CD4-positive, alpha-beta T cell (primary cell): ENCODE measurements around the gene L3HYPDH. TPM values are rescaled to one million over a fixed set of nuclear protein-coding genes. Genes with fewer than 3 reads are reported as not detected.

Source experiments
- ATAC-seq: fragments of 200-7000 bp; cut with Tn5 transposase; one replicate; pipeline ENCODE4 v1.10.0; 2022; ENCODE audit warnings: mild to moderate bottlenecking; ENCODE audit not compliant: poor library complexity
- CTCF ChIA-PET: fragments of 350-600 bp; sonication (Branson Sonifier 250); formaldehyde crosslinking; loops from one replicate; lab custom pipeline; 2021; ENCODE audit warnings: antibody characterized with exemption, inconsistent platforms; lab: Charles Lee
- POLR2A ChIA-PET: fragments of 350-600 bp; sonication (Branson Sonifier 250); formaldehyde crosslinking; loops from one replicate; lab custom pipeline; 2021; ENCODE audit warnings: antibody characterized with exemption, inconsistent platforms; lab: Charles Lee
- DNase-seq, 14 experiments: peaks; one replicate each; pipeline ENCODE4 v3.0.0-alpha.2; 2013 to 2020; ENCODE audit warnings: mixed read lengths in 2 of 14
- H3K27ac ChIP-seq, 2 donors: one replicate each; pipeline versions ENCODE4 v1.5.1 to v1.7.0; 2013; ENCODE audit warnings: low read length in 2 of 2, low read depth in 1 of 2, mild to moderate bottlenecking in 1 of 2
- H3K27me3 ChIP-seq, 2 experiments: 1 replicate in 1 of 2; 2 replicates in 1 of 2; pipeline versions ENCODE4 v1.6.1 to v1.7.0; 2013; ENCODE audit warnings: low read length in 2 of 2, control low read depth in 1 of 2, mild to moderate bottlenecking in 1 of 2, moderate library complexity in 1 of 2; ENCODE audit not compliant: insufficient read depth in 2 of 2, control insufficient read depth in 1 of 2
- H3K36me3 ChIP-seq: one replicate; pipeline ENCODE4 v1.6.1; 2013; ENCODE audit warnings: low read length, control low read depth; ENCODE audit not compliant: insufficient read depth
- H3K4me1 ChIP-seq: one replicate; pipeline ENCODE4 v1.6.1; 2013; ENCODE audit warnings: low read length, control low read depth; ENCODE audit not compliant: insufficient read depth
- H3K4me3 ChIP-seq: one replicate; pipeline ENCODE4 v1.5.1; 2013; ENCODE audit warnings: mild to moderate bottlenecking, low read length, moderate library complexity
- H3K9me3 ChIP-seq, 2 experiments: 1 replicate in 1 of 2; 2 replicates in 1 of 2; pipeline versions ENCODE4 v1.6.1 to v1.7.0; 2013; ENCODE audit warnings: low read length in 2 of 2, mild to moderate bottlenecking in 2 of 2, control low read depth in 1 of 2, moderate library complexity in 1 of 2; ENCODE audit not compliant: control insufficient read depth in 1 of 2, insufficient read depth in 1 of 2
- H3K27ac Mint-ChIP-seq: one replicate; pipeline ENCODE4 v1.8.0; 2020; ENCODE audit warnings: mixed read lengths
- H3K27me3 Mint-ChIP-seq: one replicate; pipeline ENCODE4 v1.8.0; 2021; ENCODE audit warnings: mixed read lengths
- H3K36me3 Mint-ChIP-seq: one replicate; pipeline ENCODE4 v1.8.0; 2021; ENCODE audit warnings: low read depth, mixed read lengths
- H3K4me1 Mint-ChIP-seq: one replicate; pipeline ENCODE4 v1.8.0; 2021; ENCODE audit warnings: low read depth, mixed read lengths
- H3K4me3 Mint-ChIP-seq: one replicate; pipeline ENCODE4 v1.8.0; 2020; ENCODE audit warnings: mild to moderate bottlenecking, mixed read lengths
- H3K9me3 Mint-ChIP-seq: one replicate; pipeline ENCODE4 v1.8.0; 2020; ENCODE audit warnings: mixed read lengths
- CTCF ChIP-seq: fragments of 200-600 bp; IDR thresholded peaks from one replicate; pipeline ENCODE4 v1.8.0; 2022; ENCODE audit warnings: antibody characterized with exemption, mild to moderate bottlenecking
- intact Hi-C, 2 experiments: fragments of 100-400 bp; cut with DNase I in 1 of 2; cut with micrococcal nuclease in 1 of 2; formaldehyde crosslinking; loops; one replicate each; pipeline versions ENCODE4 v1.15.1 to v1.9.0; 2023 to 2025; cut with DNase I, micrococcal nuclease
- total RNA-seq, 174 experiments: library from RNA in 2 of 174; stranded (reverse) in 2 of 174; gene quantifications; one replicate each; pipeline ENCODE4 v1.2.3 and lab custom pipeline; 2021 to 2026

L3HYPDH gene
- total RNA-seq, 2 experiments from 2014 or later: 10.6 to 11.1 TPM

GRCh38 chr14:59507752-59508103, 23.5 kb upstream of the L3HYPDH start:
- H3K27me3 ChIP-seq: peaks cover 4 to 7% of the 10 kb centered on the region in 2 experiments
- no peaks in the 10 kb centered on the region for H3K9me3 ChIP-seq
- Mint-ChIP-seq H3K36me3 (peaks cover 12% of the 10 kb centered on the region), H3K9me3 (no peaks in the 10 kb centered on the region), H3K27ac (no peak overlapping the region), H3K27me3 (peaks cover 6% of the 10 kb centered on the region), H3K4me1 (peaks cover 13% of the 10 kb centered on the region), H3K4me3 (no peak overlapping the region)
- ChIA-PET CTCF (interaction anchor here (1.1 to 1.6 kb wide), 4 partner anchors 10 to 676 kb away, joined by 4 to 9 read pairs (median 6); partner anchors contain the start of gene CCDC175), POLR2A (interaction anchor here (1.5 kb wide), 1 partner anchor 24 kb away, joined by 5 read pairs; the partner anchor contains the start of genes JKAMP and L3HYPDH)
- H3K27ac ChIP-seq: no peak overlapping the region
- TF ChIP-seq CTCF: no peak
- H3K4me3 ChIP-seq: no peak overlapping the region
- intact Hi-C loops: loop anchor here (5.0 kb wide), 3 partner anchors 70 to 680 kb away; partner anchors contain the start of gene CCDC175 (in 1 of the 2)
- H3K4me1 ChIP-seq: no peaks in the 10 kb centered on the region
- DNase-seq: no peak
- ATAC-seq: no peak
- H3K36me3 ChIP-seq: peaks cover 8% of the 10 kb centered on the region

GRCh38 chr14:59507063-59507751, 23.0 kb upstream of the L3HYPDH start:
- ATAC-seq (peak; percentile 87), DNase-seq (peak in 13 of 14 experiments; percentile 11 to 64 (median 32))
- Mint-ChIP-seq H3K36me3 (peaks cover 15% of the 10 kb centered on the region), H3K9me3 (no peaks in the 10 kb centered on the region), H3K4me3 (no peak overlapping the region), H3K27me3 (peaks cover 6% of the 10 kb centered on the region), H3K4me1 (peaks cover 17% of the 10 kb centered on the region), H3K27ac (no peak overlapping the region)
- H3K27me3 ChIP-seq: peaks cover 3 to 7% of the 10 kb centered on the region in 2 experiments
- peaks cover 8% of the 10 kb centered on the region for H3K36me3 ChIP-seq
- H3K4me1 ChIP-seq: no peaks in the 10 kb centered on the region
- TF ChIP-seq CTCF: peak; percentile 71
- CTCF ChIA-PET: interaction anchor here (1.1 to 1.6 kb wide), 4 partner anchors 9 to 677 kb away, joined by 4 to 9 read pairs (median 6); partner anchors contain the start of gene CCDC175
- H3K27ac ChIP-seq: no peak overlapping the region
- no peaks in the 10 kb centered on the region for H3K9me3 ChIP-seq
- H3K4me3 ChIP-seq: no peak overlapping the region
- POLR2A ChIA-PET: interaction anchor here (1.5 kb wide), 1 partner anchor 23 kb away, joined by 5 read pairs; the partner anchor contains the start of genes JKAMP and L3HYPDH
- intact Hi-C loops: loop anchor here (5.0 kb wide), 3 partner anchors 70 to 680 kb away; partner anchors contain the start of gene CCDC175 (in 1 of the 2)

GRCh38 chr14:59503256-59503655, 19.0 kb upstream of the L3HYPDH start:
- Mint-ChIP-seq H3K27me3 (no peaks in the 10 kb centered on the region), H3K9me3 (no peaks in the 10 kb centered on the region), H3K36me3 (peaks cover 42% of the 10 kb centered on the region)

More at GRCh38 chr14:59503256-59503655, 19.0 kb upstream of the L3HYPDH start:
- peaks cover 19% of the 10 kb centered on the region for H3K36me3 ChIP-seq
- H3K4me3 ChIP-seq: no peak overlapping the region
- ChIA-PET POLR2A (no interaction called here), CTCF (interaction anchor here (0.6 kb wide), 1 partner anchor 960 kb away, joined by 3 read pairs; no protein-coding TSS in a partner anchor)
- no peaks in the 10 kb centered on the region for H3K9me3 ChIP-seq
- ATAC-seq (no peak), DNase-seq (no peak)
- no peak overlapping the region for H3K27ac ChIP-seq
- no peaks in the 10 kb centered on the region for H3K27me3 ChIP-seq
- intact Hi-C loops: no loop called here
- no peak overlapping the region for H3K4me3 Mint-ChIP-seq
- no peak for TF ChIP-seq CTCF
- H3K4me1 Mint-ChIP-seq: peaks cover 19% of the 10 kb centered on the region
- H3K27ac Mint-ChIP-seq: no peak overlapping the region
- H3K4me1 ChIP-seq: no peaks in the 10 kb centered on the region
